HG02623 (cell line): ENCODE results near the gene ARHGAP5.
A peak's percentile ranks its signal among the peaks of the same experiment; 100 is the strongest.

Source experiments
- ATAC-seq: cut with Tn5 transposase; IDR thresholded peaks from one replicate; pipeline ENCODE4 v1.9.1; 2021; ENCODE audit warnings: moderate library complexity; ENCODE audit not compliant: unreplicated experiment

ARHGAP5 gene

GRCh38 chr14:32183151-32184058 lies 106.3 kb downstream of the ARHGAP5 start:
- no peak for ATAC-seq

- ATAC-seq = no peak
Measured at GRCh38 chr14:32185097-32185496, 108.0 kb downstream of the ARHGAP5 start.

DNA sequence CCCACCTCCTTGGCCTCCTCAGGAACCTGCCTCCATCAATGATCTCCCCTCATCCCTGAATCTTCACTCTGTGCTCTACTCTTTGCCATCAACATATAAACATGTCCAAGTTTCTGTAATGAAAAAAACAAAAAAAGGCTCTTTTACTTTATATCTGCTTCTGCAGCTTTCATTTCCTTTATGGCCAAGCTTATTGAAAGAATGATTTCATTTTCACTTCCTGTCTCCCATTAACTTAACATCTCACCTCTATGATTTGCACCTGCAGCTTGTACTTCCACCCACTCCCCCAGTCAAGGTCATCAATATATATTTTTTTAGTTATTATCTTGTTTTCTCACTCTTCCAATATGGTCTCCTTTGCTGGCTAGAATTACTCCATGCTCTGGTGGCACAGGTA lies 109.1 kb downstream of the ARHGAP5 start:
- peak; percentile 61 for ATAC-seq

DNA sequence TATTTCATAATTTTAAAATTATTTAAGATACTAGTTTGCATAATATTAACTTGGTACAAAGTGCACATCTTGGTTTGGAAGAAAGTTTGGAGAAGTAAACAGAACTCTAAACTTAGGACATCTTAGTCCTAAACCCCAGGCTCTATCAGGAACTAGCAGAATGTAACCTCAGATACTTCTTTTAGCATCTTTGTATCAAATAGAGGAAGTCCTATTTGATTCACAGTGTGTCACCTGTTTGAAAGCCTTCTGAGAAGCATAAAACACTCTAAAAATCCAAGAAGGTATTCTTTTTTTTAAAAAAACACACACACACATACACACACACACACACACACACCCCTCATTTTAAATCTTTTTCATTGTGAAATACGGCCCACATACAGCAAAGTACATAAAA lies 112.7 kb downstream of the ARHGAP5 start:
- ATAC-seq = no peak

- ATAC-seq = no peak
Measured at GRCh38 chr14:32190673-32191072, 113.6 kb downstream of the ARHGAP5 start.

DNA sequence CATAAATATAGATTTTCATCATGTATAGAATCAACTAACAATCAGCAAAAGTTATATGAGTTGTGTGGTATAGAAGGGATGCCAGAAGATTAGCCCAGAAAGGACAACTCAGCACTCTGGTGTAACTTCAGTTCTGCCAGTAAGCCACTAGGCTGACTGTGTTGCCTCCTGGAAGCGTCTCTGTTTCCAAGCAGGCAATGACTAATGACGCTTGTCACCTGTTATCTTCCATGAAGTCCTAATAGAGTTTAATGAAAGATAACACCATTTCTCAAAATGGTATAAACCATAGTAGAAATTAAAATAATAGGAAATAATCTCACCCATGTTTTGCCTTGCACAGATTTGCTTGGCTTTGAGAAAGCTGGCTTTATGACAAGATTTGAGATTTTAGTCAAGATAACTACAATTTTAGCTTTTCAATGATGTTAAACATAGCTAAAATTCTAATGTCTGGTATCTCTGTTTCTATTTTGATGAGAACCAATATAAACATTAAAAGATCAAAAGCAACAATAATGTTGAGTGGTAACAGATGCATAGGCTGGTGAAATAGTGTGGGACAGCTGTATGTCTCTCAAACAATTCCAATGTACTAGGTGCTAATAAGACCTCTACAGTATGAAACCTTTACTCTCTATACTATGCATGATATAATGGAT lies 115.7 kb downstream of the ARHGAP5 start:
- no peak for ATAC-seq

DNA sequence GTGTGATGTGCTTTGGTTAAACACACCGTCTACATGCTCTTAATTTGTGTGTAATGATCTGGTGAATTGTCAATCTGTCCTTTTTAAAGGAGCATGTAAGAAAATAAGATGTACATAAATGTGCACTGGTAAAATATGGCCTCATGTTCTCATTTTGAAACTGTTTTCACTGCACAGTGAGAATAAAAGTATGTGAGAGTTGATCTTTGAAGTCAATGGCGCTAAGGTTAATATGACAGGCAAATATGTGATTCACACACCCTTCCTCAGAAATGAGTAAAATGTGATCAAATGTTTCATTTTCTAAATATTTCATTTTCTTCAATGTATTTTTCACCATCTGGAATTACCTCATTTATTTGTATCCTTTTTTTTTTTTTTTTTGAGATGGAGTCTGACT lies 116.4 kb downstream of the ARHGAP5 start:
- no peak for ATAC-seq

DNA sequence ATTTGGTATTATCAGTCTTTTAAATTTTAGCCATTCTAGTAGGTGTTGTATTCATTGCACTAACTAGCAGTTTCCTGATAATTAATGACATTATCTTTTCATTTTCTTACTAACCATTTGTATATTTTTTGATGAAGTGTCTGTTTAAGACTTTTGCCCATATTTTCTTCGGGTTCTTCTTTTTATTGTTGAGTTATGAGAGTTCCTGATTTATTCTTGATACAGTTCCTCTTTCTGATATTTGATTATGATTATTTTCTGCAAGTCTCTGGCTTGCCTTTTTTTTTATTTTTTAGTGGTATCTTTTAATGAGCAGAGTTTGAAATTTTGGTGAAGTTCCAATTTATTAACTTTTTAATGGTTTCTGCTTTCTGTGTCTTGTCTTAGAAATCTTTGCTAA lies 118.5 kb downstream of the ARHGAP5 start:
- ATAC-seq = no peak

GRCh38 chr14:32197919-32198318 lies 120.8 kb downstream of the ARHGAP5 start:
- peak; percentile 23 for ATAC-seq

DNA sequence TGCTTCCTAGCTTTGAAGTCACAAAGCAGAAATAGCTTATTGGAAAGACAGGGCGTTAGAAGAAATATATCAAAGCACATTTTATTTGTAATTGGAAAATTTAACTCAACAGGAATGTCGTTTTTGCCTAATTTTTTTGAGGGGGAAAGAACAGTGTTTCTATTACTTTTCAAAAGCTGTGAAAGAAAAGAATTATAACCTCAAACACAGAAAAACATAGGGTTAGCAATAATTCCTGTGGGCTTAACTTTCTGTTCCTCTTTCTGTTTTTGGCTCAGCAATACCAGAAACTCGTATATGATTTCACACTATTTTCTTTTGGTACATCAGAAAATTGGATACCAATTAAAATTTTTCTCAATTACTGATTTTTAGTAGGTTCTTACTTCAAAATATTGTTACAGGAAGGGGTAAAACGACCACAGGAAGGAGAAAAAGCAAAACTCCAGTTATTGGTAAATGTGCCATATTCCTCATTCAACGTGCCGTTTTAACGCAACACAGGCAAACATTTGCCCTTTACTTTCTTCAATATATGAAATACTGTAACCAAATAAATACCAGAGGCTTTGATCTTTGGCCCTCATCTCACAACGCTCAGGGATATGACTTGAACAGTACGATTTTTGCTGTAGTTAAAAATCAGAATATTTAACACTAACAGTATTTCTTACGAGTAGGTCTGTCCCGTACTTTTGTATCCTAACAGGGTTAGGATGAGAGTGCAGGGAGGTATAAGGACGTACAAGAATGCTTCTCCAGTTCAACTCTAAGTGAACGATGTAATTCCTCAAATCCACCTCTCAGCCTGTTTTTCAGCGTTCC lies 123.5 kb downstream of the ARHGAP5 start:
- ATAC-seq = peak; percentile 0

DNA sequence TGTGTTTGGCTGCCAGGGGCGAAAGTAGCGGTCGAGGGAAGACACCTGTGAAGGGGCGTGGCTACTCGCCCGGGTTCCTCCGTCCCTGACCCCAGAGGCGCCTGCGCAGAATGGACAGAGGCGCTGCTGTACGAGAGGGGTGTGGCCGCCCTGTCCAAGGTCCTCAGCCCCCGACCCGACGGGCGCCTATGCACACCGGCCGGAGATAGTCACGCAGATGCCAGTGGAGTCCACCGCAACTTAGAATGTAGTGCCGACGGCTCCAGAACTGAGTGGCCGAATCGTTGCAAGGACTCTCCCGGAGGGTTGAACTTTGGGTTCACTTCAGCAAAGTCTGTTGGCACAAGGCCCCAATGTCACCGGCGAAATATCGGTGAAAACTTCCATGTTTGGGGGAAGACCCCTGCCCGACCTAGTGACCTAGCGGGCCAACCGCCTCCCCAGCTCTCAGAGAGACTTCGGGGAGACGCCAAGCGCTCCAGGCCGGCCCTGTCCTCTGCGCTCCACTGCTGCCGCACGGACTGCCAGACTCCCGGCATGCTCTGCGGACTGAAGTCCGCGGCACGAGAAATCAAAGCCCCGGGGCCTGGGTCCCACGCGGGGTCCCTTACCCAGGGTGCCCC lies 124.2 kb downstream of the ARHGAP5 start:
- peak; percentile 52 for ATAC-seq

DNA sequence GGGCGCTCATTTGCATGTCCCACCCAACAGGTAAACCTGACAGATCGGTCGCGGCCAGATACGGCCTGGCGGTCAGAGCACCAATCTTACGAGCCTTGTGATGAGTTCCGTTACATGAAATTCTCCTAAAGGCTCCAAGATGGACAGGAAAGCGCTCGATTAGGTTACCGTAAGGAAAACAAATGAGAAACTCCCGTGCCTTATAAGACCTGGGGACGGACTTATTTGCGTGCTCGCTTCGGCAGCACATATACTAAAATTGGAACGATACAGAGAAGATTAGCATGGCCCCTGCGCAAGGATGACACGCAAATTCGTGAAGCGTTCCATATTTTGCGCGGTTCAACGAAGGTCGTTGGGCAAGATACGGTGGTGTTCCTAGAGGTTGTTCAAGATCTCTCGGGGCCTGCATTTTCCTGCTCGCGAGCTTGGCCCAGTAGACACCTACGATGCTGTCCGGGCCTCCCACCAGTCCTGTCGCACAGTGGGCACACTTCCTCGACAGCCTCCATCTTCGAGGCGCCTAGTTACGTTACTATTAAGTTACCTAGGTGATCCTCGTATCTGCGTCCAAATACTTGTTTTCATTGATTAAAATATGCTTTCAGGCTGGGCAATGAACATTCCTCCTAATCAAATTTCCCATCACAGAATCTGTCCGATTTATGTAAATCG lies 124.8 kb downstream of the ARHGAP5 start, which contains the start of gene RNU6-7:
Gene RNU6-7, plus strand, starts transcription at position 230 of the 675 bp plus-strand sequence.
- ATAC-seq = no peak

DNA sequence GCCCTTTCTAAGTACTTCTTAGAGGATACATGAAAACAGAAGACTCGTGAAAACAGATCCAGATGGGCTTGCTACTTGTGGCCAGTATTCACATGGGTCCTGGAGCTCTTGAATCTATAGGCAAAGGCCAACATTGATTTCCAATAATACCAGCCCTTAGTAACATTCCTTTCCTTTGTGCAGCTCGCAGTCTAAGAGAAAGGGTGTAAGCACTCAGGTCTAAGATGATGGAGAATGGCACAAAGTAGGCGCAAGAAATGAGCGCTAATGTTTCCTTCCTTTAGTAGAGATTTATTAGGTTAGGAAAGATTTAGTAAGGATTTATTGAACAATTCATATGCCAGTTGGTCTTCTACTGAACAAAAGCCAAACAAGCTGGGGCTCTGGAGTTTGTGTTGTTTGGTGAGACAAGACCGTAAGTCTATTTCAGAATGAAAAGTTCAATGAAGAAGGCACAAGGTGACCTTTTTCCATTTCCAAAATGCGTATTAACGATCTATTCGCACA lies 125.4 kb downstream of the ARHGAP5 start:
- ATAC-seq = no peak

- peak; percentile 54 for ATAC-seq
Measured at GRCh38 chr14:32202998-32203882, 126.1 kb downstream of the ARHGAP5 start, which contains the start of gene RNU6-8. TSS of gene RNU6-8 (minus strand) at chr14:32203269.

- ATAC-seq = no peak
Measured at GRCh38 chr14:32203928-32204357, 126.8 kb downstream of the ARHGAP5 start.

DNA sequence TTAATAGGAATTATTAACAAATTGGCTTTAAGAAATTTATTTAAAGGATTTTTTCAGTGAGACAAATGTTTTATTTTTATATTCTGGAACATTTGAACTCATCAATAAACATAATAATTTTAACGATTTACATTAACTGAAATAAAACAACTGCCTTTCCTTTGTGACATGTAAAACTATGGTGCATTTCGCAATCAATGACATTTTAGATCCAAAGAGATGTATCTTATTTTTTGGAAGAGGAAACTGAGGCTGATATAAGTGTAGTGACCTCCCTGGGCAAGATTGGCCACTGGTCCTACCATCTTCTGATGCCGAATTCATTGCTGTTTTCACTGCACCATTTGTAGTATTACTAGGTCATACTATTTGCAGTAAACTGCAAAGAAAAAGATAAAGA lies 128.4 kb downstream of the ARHGAP5 start:
- no peak for ATAC-seq

DNA sequence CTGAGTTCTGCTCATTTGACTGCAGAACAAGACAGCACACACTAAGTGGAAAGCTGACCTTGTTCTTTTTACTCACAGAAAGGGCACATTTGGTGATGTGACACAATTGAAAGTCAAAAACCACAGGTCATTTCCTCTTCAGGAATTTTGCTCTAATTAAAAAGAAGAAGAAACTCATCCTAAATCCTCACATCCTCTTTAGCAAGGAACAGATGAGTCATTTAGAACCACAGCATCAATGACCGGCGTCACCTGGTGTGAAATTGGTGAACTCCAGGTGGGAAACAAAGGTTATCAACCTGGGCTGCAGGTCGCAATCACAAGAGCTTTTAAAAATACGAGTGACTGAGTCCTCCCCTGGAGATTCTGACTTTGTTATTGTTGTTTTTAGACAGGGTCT lies 128.9 kb downstream of the ARHGAP5 start:
- ATAC-seq = no peak

DNA sequence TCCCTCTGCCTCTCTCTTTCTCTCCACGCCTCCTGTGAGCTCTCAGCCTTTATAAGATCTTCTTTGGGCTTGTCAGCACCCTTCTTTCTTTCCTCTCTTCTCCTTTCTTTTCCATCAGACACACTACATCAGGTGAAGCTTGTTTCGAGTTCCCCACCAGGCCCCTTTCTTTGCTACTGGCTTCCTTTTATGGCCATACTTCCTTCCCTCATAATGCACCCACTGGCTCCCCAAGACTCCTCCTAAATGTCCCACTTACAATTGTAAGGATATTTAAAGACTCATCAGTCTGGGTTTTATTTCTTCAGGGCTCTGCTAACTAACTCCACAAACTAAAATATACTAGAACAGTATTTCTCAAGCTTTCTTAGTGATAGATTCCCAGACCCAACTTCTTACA lies 129.4 kb downstream of the ARHGAP5 start:
- no peak for ATAC-seq

DNA sequence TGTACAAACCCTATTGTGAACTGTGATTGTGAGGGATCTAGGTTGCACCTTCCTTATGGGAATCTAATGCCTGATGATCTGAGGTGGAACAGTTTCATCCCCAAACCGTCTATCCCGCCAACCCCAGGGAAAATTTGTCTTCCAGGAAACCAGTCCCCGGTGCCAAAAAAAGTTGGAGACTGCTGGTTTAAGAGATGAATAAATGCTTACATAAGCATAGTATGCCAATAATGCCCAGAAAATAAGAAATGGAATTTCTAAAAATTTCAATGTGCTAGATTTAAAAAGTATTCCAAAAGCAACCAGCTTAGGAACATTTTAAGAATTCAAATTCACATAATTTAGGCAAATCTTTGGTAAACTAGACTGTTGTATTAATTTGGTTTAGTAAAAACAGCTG lies 131.4 kb downstream of the ARHGAP5 start:
- ATAC-seq = no peak
